Measurements from ENCODE around the gene AMDHD1. TPM values are rescaled to one million over a fixed set of nuclear protein-coding genes. Genes with fewer than 3 reads are reported as not detected.

AMDHD1 gene, protein sequence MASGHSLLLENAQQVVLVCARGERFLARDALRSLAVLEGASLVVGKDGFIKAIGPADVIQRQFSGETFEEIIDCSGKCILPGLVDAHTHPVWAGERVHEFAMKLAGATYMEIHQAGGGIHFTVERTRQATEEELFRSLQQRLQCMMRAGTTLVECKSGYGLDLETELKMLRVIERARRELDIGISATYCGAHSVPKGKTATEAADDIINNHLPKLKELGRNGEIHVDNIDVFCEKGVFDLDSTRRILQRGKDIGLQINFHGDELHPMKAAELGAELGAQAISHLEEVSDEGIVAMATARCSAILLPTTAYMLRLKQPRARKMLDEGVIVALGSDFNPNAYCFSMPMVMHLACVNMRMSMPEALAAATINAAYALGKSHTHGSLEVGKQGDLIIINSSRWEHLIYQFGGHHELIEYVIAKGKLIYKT
- 0.17 and 0.45 TPM in 2 replicates for total RNA-seq (2014; rRNA removed)
- polyA plus RNA-seq (2012), result 0.19 TPM

DNA sequence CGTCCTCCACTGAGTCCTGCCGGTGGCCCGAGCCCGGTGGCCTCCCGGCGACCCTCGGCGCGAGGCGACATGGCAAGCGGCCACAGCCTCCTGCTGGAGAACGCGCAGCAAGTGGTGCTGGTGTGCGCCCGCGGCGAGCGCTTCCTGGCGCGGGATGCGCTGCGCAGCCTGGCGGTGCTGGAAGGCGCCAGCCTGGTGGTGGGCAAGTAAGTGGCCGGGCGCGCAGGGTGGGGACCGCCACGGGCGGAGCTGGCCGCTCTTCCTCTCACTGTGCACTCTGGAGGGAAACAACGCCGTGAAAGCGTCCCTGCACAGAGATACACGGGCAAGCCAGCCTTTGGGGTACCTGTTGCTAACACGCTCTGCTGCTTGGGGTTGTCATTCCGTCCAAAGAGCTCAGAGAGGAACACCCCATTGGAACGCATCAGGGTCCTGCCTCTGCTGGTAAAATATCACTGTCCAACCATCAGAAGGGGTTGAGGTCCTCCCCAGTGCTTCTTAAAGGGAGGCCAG lies at the start of gene AMDHD1:
Gene AMDHD1 (plus strand): TSS at position 2 of the 513 bp plus-strand sequence. CDS start 68 bp downstream, at position 70.
- DNase-seq (ENCODE audit: low read depth), result peak; percentile 38

DNA sequence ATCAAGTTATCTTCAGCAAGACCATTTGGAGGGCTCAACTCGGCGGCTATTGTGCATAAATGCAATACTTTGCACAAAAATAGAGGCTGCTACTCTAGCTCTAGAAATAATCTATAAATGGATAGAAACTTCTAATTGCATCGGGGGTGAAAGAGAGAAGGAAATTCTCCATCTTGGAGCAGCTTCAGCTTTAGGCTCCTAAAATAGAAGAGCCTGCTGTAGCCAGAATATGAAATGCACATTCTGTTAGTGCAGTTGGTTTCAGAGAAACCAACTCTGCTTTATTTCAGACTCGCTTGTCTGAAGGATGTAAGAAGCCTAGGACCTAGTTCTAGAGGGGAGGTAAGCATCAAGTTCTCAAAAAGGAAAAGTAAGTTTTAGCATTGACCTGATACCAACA lies 46.3 kb upstream of the AMDHD1 start:
- no peak for DNase-seq (ENCODE audit: low read depth)

DNA sequence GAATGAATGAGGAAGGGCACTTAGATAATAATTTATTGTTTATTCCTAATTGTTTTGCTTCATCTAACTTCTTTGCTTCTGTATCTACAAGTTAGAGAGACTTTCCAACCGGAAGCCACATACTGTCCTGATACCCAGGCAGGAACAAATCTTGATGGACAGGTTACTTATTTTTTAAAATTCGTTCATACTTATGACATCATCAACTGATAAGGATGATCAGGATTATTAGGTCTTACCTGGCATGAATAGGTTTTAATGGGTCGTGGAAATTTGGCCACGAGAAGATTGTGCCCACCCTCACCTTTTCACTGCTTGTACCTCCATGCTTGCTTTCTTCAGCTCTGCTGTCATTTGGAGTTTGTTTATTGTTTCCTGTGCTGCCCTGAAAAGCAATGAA lies 45.0 kb upstream of the AMDHD1 start:
- DNase-seq (ENCODE audit: low read depth), result no peak

DNA sequence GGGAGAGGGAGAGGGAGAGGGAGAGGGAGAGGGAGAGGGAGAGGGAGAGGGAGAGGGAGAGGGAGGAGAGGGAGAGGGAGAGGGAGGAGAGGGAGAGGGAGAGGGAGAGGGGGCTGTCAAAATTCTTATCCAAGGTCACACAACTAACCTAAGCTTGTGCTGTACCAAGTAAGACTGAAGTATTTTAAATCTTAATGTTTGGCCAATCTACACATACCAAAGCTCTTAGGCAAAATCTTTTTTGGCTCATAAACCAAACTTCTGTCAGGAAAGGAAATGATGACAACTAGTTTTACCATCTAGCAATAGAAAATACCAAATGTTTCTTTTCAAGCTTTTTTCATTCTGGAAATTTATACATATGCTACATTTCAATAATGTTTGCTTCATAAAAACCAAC lies 34.6 kb upstream of the AMDHD1 start:
- peak; percentile 6 for DNase-seq (ENCODE audit: low read depth)

DNA sequence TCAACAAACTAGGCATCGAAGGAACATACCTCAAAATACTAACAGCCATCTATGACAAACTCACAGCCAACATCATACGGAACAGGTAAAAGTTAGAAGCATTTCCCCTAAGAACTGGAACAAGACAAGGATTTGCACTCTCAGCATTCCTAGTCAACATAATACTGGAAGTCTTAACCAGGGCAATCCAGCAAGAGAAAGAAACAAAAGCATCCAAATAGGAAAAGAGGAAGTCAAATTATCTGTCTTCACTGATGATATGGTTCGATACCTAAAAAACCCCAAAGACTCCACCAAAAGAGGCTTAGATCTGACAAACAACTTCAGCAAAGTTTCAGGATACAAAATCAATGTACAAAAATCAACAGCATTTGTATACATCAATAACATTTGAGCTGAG lies 33.3 kb upstream of the AMDHD1 start:
- DNase-seq (ENCODE audit: low read depth), result no peak

DNA sequence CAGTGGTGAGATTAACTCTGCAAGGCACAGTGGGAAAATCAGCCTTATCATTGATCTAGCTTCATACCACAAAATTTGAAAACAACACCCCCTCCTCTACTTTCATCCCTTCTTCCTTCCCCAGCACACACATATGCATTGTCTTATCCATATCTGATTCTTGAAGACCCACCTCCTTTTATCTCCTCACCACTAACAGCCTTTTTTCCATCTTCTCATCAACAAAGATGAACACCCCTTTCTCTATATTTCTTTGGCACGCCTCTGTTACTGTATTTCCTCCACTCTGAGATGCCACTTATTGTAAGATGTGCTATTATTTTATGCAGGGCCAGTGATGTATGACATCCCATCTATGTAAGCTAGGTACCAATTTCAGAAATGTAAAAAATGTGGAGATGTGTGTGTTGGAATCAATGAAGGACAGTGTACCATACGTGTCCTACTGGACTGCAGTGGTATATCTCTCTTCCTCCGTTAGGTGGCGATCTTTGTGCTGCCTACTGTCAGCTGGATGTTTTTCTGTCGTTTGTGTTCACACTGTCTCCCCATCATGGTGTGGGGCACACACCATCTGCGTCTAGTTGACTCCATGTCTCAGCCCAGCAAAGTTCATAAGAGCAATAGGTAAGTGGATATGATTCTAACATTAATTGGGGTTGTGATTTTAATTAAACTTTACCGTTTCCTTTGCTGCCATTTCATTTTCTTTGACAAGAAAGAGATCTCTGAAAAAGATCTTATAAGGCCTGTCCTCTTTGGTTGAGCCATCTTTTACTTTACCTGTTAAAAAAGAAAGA lies 24.7 kb upstream of the AMDHD1 start:
- DNase-seq (ENCODE audit: low read depth), result peak; percentile 59

DNA sequence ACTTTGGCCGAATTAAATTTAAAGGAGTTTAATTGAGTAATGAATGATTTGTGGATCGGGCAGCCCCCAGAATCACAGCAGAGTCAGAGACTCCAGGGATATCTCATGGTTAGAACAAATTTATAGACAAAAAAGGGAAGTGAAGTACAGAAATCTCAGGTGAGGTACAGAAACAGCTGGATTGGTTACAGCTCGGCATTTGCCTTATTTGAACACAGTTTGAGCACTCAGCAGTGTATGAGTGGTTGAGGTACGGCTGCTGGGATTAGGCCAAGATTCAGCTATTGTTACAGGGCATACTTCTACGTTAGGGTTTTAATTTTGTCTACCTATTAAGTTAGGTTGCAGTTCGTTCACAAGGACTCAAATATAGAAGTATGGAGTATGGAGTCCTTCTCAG lies 24.0 kb upstream of the AMDHD1 start:
- no peak for DNase-seq (ENCODE audit: low read depth)

DNA sequence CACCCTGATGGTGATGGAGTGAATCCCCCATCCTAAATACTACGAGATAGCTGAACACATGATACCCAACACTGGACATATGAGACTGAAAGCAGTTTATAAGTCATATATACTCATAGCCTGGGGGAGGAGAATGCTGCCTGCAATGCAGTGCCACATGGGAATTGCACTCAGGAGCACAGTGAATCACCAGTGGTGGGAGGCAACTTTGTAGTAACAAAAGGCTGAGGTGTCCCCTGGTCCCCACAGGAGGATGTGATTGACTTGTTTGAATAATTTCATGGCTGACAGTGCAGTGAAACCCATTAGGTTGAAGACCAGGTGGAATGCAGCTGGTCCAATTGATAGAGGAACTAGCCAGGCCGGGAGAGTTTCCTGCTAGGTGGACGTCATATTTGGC lies 20.9 kb upstream of the AMDHD1 start:
- peak; percentile 70 for DNase-seq (ENCODE audit: low read depth)

DNA sequence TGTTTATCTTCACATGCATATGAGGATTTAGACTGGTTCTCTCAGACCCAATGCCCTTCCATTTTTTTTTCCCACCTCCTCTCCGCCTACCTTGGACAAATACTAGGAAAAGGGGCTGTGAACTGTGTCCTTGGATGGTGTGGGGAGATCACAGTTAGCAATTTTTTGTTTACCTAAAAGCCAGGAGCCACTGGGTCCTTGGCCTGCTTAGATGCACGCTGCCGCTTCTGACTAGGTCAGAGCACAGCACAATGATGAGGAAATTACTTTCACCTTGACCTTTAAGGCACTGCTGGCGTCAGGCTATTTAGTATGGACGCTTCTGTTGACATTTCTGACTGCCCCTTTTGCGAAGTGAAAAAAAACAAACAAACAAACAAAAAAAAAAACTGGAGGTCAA lies 2.6 kb upstream of the AMDHD1 start:
- DNase-seq (ENCODE audit: low read depth), result no peak

DNA sequence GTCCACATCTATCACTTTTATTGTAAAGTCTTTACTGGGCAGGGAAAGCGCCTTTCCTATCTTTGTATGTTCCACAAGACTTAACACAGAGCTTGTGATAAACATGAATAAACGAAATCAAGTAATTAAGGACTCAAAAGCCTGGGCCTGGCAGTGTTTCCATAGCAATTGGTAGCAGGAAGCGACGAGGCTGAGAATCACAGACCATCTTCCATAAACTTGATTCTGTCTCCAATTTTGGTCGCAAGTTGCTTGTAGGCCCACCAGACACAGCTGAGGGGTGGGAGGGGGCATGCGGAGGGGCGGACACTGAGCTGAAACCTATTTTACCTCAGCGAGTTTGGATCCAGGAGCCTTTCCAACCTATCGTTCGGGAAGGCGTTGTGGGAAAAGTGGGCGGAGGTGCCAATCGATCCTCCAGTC lies 1.0 kb upstream of the AMDHD1 start:
- DNase-seq (ENCODE audit: low read depth), result no peak

DNA sequence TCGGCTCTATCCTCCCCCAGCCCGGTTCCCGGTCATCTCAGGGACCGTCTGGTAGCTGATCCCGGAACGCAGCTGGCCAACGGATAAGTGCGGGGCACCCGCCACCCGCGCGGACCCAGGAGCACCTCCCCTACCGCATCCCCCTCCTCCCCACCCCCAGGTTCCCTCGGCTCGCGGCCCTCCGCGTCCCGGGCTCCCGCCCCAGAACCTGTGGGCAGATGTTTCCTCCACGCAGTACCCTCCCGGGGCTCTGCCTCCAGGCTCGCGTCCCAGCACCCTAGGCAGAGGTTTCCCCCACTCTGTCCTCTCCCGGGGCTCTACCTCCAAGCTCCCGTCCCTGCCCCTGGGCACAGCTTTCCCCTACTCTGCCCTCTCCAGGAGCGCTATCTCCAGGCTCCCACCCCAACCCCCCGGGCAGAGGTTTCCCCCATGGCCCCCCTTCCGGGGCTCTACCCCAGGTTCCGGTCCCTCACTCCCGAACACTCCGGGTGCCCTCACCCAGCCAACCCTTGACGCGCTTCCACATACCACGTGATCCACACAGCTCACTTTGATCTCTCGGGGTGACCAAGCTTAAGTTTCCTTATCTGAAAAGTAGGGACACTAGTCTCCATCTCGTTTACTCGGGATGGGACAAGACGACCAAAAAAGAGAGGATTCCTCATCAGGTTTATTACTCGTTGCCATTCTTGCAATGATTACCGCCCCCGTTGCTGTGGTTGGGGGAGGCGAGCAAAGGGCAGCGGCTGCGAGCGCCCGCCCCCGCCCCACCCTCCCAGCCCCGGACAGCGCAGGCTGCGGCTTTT lies 404 bp upstream of the AMDHD1 start, which contains the start of gene CCDC38:
Gene CCDC38 (minus strand): TSS at position 91 of the 806 bp plus-strand sequence. CDS start 6,105 bp downstream, outside the sequence.
- peak; percentile 82 for DNase-seq (ENCODE audit: low read depth)

DNA sequence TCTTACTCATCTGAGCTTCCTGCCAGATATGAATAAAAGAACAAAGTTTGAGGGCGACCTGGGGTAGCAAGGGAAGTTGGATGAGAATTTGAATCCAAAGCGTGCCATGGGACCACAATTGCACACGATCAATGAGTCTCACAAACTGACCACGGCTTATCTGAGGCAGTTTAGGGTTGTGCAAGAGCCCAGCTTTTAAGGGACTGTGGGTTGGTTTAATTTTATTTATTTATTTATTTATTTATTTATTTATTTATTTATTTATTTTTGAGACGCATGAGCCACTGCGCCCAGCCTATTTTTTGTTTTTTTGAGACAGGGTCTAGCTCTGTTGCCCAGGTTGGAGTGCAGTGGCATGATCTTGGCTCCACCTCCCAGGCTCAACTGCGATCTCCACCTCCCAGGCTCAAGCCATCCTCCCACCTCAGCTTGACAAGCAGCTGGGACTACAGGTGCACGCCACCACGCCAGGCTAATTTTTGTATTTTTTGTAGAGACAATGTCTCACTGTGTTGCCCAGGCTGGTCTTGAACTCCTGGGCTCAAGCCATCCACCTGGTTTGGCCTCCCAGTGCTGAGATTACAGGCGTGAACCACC lies 1.1 kb downstream of the AMDHD1 start:
- no peak for DNase-seq (ENCODE audit: low read depth)

DNA sequence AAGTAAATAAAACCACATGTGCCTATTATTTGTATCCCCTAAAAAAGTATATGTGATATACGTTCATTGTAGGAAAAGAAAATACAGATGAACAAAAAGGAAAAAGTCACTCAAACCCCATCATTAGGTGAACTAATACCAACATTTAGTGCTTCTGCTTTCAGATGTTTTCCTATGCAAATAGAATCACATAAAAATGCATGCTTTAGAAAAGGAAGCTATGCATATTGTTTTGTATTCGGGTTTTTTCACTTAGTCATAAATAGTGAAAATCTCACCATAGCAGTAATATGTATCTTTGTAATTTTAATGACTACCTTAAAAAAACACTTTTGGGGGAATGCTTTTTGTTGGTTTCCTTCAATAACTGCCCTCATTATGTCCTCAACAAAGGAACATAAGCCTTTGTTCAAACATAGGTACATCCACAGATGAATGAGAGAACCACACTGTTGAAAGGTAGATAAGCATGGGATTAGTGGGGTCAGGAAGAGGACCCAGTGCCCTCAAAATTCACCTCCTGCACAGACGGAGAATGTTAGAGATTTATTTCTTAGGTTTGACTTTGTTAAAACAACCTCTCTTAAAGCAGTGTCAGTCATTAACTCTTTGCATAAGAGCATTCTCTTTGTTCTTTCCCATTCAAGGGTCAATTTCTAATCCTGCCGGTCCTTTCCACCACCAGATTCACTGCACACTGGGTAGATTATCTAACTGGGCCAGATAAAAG lies 6.5 kb downstream of the AMDHD1 start:
- no peak for DNase-seq (ENCODE audit: low read depth)

DNA sequence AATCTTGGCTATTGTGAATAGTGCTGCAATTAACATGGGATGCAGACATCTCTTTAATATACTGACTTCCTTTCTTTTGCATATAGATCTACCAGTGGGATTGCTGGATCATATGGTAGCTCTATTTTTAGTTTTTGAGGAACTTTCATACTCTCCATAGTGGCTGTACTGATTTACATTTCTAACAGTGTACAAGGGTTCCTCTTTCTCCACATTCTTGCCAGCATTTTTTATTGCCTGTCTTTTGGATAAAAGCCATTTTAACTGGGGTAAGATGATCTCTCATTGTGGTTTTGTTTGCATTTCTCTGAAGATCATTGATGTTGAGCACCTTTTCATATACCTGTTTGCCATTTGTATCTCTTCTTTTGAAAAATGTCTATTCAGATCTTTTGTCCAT lies 8.4 kb downstream of the AMDHD1 start:
- DNase-seq (ENCODE audit: low read depth), result no peak

DNA sequence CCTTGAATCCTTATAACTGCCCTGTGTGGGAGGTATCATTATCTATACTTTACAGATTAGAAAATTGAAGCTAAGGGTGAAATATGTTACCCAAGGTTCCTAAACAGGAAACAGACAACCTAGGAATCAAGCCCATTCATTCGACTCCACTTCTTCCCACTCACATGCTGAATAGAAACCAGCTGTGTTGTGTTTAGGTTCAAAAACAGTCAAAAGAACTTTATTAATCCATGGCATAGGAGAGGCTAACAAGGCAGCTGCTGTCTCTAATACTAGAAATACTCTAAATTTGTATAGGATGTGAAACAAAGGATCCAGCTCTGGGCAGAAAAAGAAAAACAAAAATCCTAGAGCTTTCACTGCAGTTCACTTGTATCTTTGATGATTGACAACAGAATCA lies 9.9 kb downstream of the AMDHD1 start:
- DNase-seq (ENCODE audit: low read depth), result no peak

DNA sequence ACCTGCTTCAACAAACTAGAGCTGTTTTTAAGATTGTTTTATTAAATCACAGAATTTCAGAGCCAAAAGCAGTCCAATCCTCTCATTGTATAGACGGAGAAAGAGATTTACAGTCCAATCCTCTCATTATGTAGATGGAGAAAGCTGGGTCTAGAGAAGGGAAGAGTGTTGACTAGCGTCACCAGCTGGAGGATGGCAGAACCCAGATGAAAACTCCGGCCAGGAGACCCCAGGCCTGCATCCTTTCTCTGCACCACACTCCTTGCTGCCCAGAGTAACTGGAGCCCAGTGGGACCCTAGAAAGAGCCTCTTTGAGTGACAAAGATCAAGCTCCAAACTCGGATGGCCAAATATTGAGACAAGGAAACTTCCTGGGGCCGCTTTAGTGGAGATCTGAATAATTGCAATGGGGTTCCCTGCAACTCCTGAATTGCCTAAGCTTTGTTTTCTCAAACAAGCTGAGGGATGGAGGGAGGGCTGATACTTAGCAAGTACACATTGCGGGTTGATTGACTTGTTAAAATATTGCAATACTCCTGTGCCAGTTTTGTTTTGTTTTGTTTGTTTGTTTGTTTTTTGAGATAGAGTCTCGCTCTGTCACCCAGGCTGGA lies 12.5 kb downstream of the AMDHD1 start:
- DNase-seq (ENCODE audit: low read depth), result no peak

DNA sequence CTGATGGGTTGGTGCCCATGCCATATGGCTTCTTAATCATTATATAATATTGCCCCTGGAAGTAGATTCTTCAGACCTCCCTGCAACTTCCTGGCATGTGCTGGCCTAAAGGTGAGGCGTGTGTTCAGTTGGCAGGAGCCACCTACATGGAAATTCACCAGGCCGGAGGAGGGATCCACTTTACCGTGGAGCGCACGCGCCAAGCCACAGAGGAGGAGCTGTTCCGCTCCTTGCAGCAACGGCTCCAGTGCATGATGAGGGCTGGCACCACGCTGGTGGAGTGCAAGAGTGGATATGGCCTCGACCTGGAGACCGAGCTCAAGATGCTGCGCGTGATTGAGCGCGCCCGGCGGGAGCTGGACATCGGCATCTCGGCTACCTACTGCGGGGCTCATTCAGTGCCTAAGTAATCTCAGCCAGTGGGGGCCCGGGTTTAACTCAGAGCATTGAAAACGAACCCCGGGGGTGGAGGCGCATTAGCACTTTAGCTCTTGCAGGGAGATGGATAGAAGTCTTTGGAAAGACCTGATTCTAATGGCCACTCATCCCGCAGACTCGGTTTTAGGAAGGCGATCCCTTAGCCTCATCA lies 13.5 kb downstream of the AMDHD1 start:
- no peak for DNase-seq (ENCODE audit: low read depth)

DNA sequence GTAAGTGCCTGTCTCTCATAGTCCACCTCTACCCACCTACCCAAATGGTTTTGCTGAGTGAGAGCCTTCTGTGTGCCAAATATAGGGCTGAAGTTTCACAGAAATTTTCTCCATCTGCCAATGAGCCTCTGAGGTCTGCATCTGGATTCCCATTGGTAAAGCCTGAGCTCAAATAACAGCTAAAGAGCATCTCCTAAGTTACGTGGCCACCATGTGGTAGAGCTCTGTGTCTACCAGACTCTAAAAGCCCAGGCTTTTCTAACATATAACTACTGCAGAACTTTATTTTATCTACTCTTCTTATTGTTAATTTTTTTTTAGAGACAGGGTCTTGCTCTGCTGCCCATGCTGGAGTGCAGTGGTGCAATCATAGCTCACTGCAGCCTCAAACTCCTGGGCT lies 16.0 kb downstream of the AMDHD1 start:
- peak; percentile 40 for DNase-seq (ENCODE audit: low read depth)

DNA sequence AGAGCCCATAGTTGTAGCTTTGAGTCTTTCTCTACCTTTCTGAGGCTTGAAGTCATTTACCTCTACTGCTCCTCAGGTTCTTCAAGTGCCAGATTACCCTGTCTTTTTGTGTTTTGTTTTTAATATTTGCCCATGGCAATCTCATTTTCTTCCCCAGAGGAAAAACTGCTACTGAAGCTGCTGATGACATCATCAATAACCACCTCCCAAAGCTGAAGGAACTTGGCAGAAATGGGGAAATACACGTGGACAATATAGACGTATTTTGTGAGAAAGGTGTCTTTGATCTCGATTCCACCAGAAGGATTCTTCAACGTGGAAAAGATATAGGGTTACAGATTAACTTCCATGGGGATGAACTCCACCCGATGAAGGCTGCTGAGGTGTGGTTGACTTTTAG lies 17.1 kb downstream of the AMDHD1 start:
- DNase-seq (ENCODE audit: low read depth), result no peak

DNA sequence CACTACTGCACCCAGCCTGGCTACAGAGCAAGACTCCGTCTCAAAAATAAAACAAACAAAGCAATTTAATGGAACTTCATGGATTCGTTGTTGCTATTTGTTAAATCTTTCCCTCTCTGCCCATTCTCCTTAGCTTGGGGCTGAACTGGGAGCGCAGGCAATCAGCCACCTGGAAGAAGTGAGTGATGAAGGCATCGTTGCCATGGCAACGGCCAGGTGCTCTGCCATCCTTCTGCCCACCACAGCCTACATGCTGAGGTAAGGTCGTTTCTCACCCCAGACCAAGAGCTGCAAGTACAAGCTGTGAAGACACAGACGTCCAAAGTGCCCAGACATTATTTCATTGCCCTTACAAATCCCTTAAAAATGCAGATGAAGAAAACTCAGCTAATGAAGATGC lies 19.1 kb downstream of the AMDHD1 start:
- no peak for DNase-seq (ENCODE audit: low read depth)
